Neural cell (in vitro differentiated cells): Measurements from ENCODE around the gene DTNBP1. TPM values are rescaled to one million over a fixed set of nuclear protein-coding genes. Genes with fewer than 3 reads are reported as not detected.

Experiments used
- H2AFZ ChIP-seq: fragments of 200-600, 300-800 bp; sonication (generic), shearing (Covaris generic); 2 replicates; pipeline ENCODE4 v1.6.0; 2014; ENCODE audit warnings: low read depth, mild to moderate bottlenecking, antibody characterized with exemption, low read length, moderate library complexity
- H3F3A ChIP-seq: fragments of 200-600 bp; shearing (Covaris generic); 2 replicates; pipeline ENCODE4 v1.6.1; 2016; ENCODE audit warnings: mild to moderate bottlenecking, moderate library complexity, mixed read lengths, antibody characterized with exemption, low read length; ENCODE audit not compliant: insufficient read depth, poor library complexity, severe bottlenecking
- H3K27ac ChIP-seq: fragments of 200-600, 300-800 bp; sonication (generic), shearing (Covaris generic); 2 replicates; pipeline ENCODE4 v1.5.1; 2014; ENCODE audit warnings: mild to moderate bottlenecking, low read length, moderate library complexity
- H3K27me3 ChIP-seq: fragments of 300-800, 200-600 bp; sonication (generic), shearing (Covaris generic); 2 replicates; pipeline ENCODE4 v1.6.0; 2014; ENCODE audit warnings: mild to moderate bottlenecking, low read depth, low read length, moderate library complexity; ENCODE audit not compliant: insufficient read depth
- H3K36me3 ChIP-seq: fragments of 300-800, 200-600 bp; sonication (generic), shearing (Covaris generic); 2 replicates; pipeline ENCODE4 v1.5.1; 2014; ENCODE audit warnings: mild to moderate bottlenecking, antibody characterized with exemption, low read length, moderate library complexity; ENCODE audit not compliant: insufficient read depth
- H3K4me2 ChIP-seq: fragments of 300-800, 200-600 bp; sonication (generic), shearing (Covaris generic); 2 replicates; pipeline ENCODE4 v1.6.0; 2014; ENCODE audit warnings: mild to moderate bottlenecking, low read length
- H3K4me3 ChIP-seq: fragments of 300-800, 200-600 bp; sonication (generic), shearing (Covaris generic); 2 replicates; pipeline ENCODE4 v1.5.1; 2014; ENCODE audit warnings: mild to moderate bottlenecking, low read length, moderate library complexity
- H3K79me2 ChIP-seq: fragments of 200-600 bp; shearing (Covaris generic); replicated peaks from 2 replicates; pipeline ENCODE4 v1.6.0; 2014; ENCODE audit warnings: mild to moderate bottlenecking, low read length, moderate library complexity; ENCODE audit not compliant: insufficient read depth
- H3K9ac ChIP-seq: fragments of 300-800, 200-600 bp; sonication (generic), shearing (Covaris generic); 2 replicates; pipeline ENCODE4 v1.6.1; 2016; ENCODE audit warnings: mild to moderate bottlenecking, low read length, mixed read lengths
- H3K9me2 ChIP-seq: fragments of 200-600 bp; shearing (Covaris generic); 2 replicates; pipeline ENCODE4 v1.6.1; 2016; ENCODE audit warnings: mild to moderate bottlenecking, low read length, mixed read lengths; ENCODE audit not compliant: insufficient read depth
- H3K9me3 ChIP-seq: fragments of 200-600, 300-800 bp; sonication (generic), shearing (Covaris generic); 2 replicates; pipeline ENCODE4 v1.6.1; 2016; ENCODE audit warnings: mild to moderate bottlenecking, mixed run types, low read length, moderate library complexity, mixed read lengths
- H4K20me1 ChIP-seq: fragments of 200-600 bp; shearing (Covaris generic); 2 replicates; pipeline ENCODE4 v1.6.1; 2016; ENCODE audit warnings: mild to moderate bottlenecking, mixed run types; ENCODE audit not compliant: insufficient read depth
- EP300 ChIP-seq: fragments of 450-650 bp; conservative IDR thresholded peaks from 2 replicates; pipeline ENCODE4 v1.6.1; 2014; ENCODE audit warnings: antibody characterized with exemption, mild to moderate bottlenecking, moderate library complexity; ENCODE audit not compliant: poor library complexity, severe bottlenecking
- EZH2 ChIP-seq: fragments of 200-600, 300-800 bp; shearing (Covaris generic), sonication (generic); IDR thresholded peaks from 2 replicates; pipeline ENCODE4 v1.6.1; 2014; ENCODE audit warnings: antibody characterized with exemption, low read length, borderline replicate concordance, mild to moderate bottlenecking; ENCODE audit not compliant: insufficient read depth, poor library complexity, severe bottlenecking
- MXI1 ChIP-seq: fragments of 450-650 bp; conservative IDR thresholded peaks from 2 replicates; pipeline ENCODE4 v1.6.1; 2014; ENCODE audit warnings: antibody characterized with exemption, mild to moderate bottlenecking; ENCODE audit not compliant: poor library complexity, severe bottlenecking
- POLR2AphosphoS5 ChIP-seq: IDR thresholded peaks from 2 replicates; pipeline ENCODE4 v1.6.1; 2012
- RAD21 ChIP-seq: fragments of 450-650 bp; conservative IDR thresholded peaks from 2 replicates; pipeline ENCODE4 v1.6.1; 2014; ENCODE audit warnings: antibody characterized with exemption, mild to moderate bottlenecking, moderate library complexity
- SMC3 ChIP-seq: fragments of 450-650 bp; conservative IDR thresholded peaks from 2 replicates; pipeline ENCODE4 v1.6.1; 2014; ENCODE audit warnings: antibody characterized with exemption, mild to moderate bottlenecking, moderate library complexity; ENCODE audit not compliant: poor library complexity
- TAF1 ChIP-seq: IDR thresholded peaks from 2 replicates; pipeline ENCODE4 v1.6.1; 2012; ENCODE audit warnings: low read depth
- polyA plus RNA-seq: library from polyadenylated mRNA; depleted of rRNA; stranded (reverse); fragments of >200 nt; gene quantifications from 2 replicates; pipeline ENCODE4 v1.2.3, GENCODE V29; 2014
- TF ChIP-seq, protein P1 (sequence below): fragments of 450-650 bp; IDR thresholded peaks from 2 replicates; pipeline ENCODE4 v1.5.1; 2014; ENCODE audit warnings: antibody characterized with exemption, mild to moderate bottlenecking, moderate library complexity; ENCODE audit not compliant: poor library complexity, severe bottlenecking
- TF ChIP-seq, protein P2 (sequence below): IDR thresholded peaks from 2 replicates; pipeline ENCODE4 v1.6.1; 2012; ENCODE audit warnings: borderline replicate concordance

The DTNBP1 gene
- polyA plus RNA-seq, 1 donor from 2014 or later = 22.6 TPM

GRCh38 chr6:15557174-15557573 lies 105.7 kb downstream of the DTNBP1 start:
- Histone ChIP-seq H3K36me3 (no peaks in the 10 kb centered on the region), H3K4me2 (no peak overlapping the region), H3K9ac (no peak overlapping the region), H3K9me3 (no peaks in the 10 kb centered on the region), H3K4me3 (no peak overlapping the region), H4K20me1 (no peaks in the 10 kb centered on the region), H3K27me3 (no peaks in the 10 kb centered on the region), H3F3A (no peaks in the 10 kb centered on the region), H3K79me2 (no peaks in the 10 kb centered on the region), H3K9me2 (no peaks in the 10 kb centered on the region), H2AFZ (no peak overlapping the region), H3K27ac (no peak overlapping the region)
- TF ChIP-seq, protein P1, sequence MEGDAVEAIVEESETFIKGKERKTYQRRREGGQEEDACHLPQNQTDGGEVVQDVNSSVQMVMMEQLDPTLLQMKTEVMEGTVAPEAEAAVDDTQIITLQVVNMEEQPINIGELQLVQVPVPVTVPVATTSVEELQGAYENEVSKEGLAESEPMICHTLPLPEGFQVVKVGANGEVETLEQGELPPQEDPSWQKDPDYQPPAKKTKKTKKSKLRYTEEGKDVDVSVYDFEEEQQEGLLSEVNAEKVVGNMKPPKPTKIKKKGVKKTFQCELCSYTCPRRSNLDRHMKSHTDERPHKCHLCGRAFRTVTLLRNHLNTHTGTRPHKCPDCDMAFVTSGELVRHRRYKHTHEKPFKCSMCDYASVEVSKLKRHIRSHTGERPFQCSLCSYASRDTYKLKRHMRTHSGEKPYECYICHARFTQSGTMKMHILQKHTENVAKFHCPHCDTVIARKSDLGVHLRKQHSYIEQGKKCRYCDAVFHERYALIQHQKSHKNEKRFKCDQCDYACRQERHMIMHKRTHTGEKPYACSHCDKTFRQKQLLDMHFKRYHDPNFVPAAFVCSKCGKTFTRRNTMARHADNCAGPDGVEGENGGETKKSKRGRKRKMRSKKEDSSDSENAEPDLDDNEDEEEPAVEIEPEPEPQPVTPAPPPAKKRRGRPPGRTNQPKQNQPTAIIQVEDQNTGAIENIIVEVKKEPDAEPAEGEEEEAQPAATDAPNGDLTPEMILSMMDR = no peak
- no peak for TF ChIP-seq SMC3
- TF ChIP-seq, protein P2, sequence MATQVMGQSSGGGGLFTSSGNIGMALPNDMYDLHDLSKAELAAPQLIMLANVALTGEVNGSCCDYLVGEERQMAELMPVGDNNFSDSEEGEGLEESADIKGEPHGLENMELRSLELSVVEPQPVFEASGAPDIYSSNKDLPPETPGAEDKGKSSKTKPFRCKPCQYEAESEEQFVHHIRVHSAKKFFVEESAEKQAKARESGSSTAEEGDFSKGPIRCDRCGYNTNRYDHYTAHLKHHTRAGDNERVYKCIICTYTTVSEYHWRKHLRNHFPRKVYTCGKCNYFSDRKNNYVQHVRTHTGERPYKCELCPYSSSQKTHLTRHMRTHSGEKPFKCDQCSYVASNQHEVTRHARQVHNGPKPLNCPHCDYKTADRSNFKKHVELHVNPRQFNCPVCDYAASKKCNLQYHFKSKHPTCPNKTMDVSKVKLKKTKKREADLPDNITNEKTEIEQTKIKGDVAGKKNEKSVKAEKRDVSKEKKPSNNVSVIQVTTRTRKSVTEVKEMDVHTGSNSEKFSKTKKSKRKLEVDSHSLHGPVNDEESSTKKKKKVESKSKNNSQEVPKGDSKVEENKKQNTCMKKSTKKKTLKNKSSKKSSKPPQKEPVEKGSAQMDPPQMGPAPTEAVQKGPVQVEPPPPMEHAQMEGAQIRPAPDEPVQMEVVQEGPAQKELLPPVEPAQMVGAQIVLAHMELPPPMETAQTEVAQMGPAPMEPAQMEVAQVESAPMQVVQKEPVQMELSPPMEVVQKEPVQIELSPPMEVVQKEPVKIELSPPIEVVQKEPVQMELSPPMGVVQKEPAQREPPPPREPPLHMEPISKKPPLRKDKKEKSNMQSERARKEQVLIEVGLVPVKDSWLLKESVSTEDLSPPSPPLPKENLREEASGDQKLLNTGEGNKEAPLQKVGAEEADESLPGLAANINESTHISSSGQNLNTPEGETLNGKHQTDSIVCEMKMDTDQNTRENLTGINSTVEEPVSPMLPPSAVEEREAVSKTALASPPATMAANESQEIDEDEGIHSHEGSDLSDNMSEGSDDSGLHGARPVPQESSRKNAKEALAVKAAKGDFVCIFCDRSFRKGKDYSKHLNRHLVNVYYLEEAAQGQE = no peak
- TF ChIP-seq RAD21 = no peak
- TF ChIP-seq EZH2 = no peak
- TF ChIP-seq EP300 = no peak
- no peak for TF ChIP-seq TAF1
- no peak for TF ChIP-seq POLR2AphosphoS5
- no peak for TF ChIP-seq MXI1

- Histone ChIP-seq H3K27ac (no peak overlapping the region), H3K4me2 (no peak overlapping the region)
- no peak for TF ChIP-seq MXI1
- no peak for TF ChIP-seq EZH2
- no peak for TF ChIP-seq POLR2AphosphoS5
- TF ChIP-seq, protein P1 = no peak
- TF ChIP-seq, protein P2 = no peak
- TF ChIP-seq RAD21 = no peak
- TF ChIP-seq TAF1 = no peak
- TF ChIP-seq SMC3 = no peak
- TF ChIP-seq EP300 = no peak
Observed at GRCh38 chr6:15556711-15557110, 106.1 kb downstream of the DTNBP1 start.

More at GRCh38 chr6:15556711-15557110, 106.1 kb downstream of the DTNBP1 start:
- H3K79me2 ChIP-seq = no peaks in the 10 kb centered on the region
- no peaks in the 10 kb centered on the region for H3K36me3 ChIP-seq
- H3K9me2 ChIP-seq = no peaks in the 10 kb centered on the region
- H2AFZ ChIP-seq = no peak overlapping the region
- H3K9ac ChIP-seq = no peak overlapping the region
- H3K4me3 ChIP-seq = no peak overlapping the region
- no peaks in the 10 kb centered on the region for H3K27me3 ChIP-seq
- H3K9me3 ChIP-seq = no peaks in the 10 kb centered on the region
- H3F3A ChIP-seq = no peaks in the 10 kb centered on the region
- H4K20me1 ChIP-seq = no peaks in the 10 kb centered on the region
